NOMO-1 treated with DMSO at 0.1 percent for 48 hours (cell line): ENCODE data around the gene PIWIL4.

Source experiments
- DNase-seq: peaks from one replicate; lab custom pipeline; 2025; ENCODE audit not compliant: unreplicated experiment; lab: John Stamatoyannopoulos, UW

PIWIL4 gene

DNA sequence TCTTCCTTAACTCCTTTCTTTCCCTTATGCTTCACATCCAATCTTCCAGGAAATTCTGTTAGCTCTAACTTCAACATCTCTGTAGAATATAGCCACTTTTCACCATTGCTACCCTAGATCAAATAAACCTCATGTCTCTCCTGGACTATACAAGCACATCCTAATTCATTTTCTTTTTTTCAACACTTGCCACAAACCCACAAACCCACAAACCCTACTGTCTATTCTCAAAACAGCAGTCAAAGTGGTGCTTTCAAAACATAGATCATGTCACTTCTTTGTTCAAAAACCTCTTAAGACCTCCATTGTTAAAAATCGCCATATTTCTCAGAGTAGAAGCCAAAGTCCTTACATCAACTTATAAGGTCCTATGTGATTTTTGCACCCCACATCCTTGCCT, 94.3 kb downstream of the PIWIL4 start:
- DNase-seq, result no peak

DNA sequence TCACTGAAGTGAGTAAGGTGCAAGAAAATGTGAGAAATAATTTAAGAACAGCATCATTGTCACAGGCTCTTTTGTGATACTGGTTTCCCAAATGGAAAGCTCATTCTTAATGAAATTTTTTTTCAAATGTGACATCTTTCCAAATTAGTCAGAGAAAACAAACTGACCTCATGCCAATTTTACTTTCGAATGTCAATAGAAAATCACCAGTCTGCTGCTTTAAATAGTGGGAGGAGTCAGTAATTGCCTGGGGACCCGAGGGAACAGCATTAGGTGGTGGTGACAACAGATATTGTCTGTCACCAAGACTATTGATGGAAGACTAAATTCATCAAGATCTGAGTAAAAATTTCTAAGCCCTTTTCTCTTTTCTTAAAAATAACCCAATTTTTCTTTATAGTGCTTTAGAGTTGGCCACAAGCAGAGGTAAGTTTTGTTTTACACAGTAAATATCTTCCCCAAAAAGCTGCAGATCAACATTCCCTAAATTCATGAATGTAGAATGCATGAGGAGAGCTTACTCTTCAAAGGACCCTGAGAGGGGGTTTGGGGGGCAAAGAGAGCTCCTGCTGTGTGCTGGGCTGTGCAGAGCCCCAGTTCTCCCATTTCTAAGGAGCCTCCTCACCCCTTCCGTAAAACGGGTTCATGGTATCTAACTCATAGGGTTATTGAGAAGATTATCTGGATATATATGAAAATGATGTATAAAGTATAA, 95.1 kb downstream of the PIWIL4 start:
- DNase-seq, result no peak

DNA sequence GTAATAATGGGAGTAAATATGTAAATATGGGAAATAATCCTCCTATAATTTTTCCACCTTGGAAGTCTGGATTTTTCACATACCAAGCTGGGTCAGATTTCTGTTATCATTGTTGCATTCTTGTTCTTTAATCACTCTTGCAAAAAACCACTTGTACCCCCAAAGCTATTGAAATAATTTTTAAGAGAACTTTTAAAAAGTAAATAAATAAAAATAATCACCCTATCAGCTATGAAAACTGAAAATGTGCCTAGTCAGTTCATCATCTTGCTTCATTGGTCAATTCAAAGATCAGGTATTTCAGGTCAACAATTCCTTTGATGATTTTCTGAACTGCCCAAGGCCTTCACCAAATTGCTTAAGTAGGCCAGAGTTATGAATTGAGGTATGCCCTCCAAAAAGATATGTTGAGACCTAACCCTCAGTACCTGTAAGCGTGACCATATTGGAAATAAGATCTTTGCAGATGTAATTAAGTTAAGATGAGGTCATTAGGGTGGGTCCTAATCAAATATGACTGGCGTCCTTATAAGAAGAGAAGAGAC, 95.8 kb downstream of the PIWIL4 start:
- no peak for DNase-seq

DNA sequence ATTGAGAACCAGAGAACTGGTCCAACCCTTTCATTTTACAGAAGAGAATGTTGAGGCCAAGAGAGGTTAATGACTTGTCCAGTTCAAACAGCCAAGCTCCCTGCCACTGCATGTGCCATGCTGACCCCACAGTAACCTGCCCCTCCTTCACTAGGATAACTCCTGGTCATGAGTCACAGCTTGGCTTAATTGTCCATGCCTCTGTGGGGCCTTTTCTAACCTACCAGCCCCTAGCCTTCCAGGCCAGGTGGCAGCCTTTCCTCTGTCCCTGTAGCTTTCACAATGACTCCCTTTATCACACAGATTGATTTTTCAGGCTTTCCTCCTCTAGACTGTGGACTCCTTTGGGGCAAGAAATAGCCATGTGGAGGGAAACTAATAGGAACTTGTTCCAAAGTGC, 97.2 kb downstream of the PIWIL4 start:
- no peak for DNase-seq

DNA sequence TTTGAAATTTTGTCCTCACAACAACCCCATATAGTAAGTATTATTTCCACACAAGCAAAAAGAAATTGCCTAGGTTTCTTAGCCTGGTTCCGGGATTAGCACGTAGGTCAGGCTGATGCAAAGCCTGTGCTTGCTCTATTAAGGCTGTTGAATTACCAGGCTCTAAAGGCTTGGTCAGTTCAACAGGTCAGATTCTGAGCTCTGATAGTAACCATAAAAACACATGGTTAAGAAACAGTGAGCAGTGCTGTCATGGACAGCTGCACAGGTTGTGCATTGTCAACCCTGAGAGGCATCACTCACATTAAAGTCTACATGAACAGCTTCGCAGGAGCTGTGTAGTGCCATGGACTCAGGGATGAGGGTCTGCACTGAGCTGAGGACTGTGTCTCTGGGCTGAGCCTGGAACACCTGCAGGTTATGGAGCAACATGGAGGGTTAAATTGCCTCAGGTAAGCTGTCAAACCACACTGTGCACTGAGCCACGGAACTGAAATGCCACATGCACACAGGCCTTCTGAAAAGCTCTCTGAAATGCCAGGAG, 98.0 kb downstream of the PIWIL4 start:
- DNase-seq, result no peak

DNA sequence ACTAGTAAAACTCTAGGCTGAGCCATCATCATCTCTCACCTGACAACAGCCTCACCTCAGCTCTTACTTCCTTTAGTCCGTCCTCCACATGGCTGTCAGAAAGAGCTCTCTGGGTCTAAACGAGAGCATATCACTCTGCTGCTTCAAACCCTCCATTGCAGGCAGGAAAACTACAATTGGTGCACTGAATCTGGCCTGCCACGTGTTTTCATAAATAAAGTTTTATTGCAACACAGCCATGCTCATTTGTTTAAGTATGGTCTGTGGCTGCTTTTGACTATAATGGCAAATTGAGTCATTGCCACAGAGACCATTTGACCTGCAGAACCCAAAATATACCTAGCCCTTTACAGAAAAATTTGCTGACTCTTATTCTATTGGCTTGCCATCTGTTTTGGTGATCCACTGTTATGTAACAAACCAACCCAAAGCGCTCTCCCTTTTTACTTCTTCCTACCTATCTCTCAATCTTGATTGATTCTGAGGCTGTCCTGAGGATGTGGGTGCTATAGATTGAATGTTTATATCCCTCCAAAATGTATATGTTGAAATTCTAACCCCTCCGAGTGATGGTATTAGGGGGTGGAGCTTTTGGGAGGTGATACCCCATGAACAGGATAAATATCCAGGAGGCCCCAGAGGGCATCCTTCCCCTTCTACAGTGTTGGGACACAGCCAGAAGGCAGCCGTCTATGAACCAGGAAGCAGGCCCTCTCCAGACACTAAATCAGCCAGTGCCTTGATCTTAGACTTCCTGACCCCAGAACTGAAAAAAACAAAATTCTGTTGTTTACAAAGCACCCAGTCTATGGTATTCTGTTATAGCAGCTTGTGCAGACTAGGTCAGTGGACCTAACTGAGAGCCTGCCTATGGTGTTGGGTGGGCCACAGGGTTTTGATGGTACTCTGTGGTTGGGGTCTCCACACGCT, 99.9 kb downstream of the PIWIL4 start:
- no peak for DNase-seq

DNA sequence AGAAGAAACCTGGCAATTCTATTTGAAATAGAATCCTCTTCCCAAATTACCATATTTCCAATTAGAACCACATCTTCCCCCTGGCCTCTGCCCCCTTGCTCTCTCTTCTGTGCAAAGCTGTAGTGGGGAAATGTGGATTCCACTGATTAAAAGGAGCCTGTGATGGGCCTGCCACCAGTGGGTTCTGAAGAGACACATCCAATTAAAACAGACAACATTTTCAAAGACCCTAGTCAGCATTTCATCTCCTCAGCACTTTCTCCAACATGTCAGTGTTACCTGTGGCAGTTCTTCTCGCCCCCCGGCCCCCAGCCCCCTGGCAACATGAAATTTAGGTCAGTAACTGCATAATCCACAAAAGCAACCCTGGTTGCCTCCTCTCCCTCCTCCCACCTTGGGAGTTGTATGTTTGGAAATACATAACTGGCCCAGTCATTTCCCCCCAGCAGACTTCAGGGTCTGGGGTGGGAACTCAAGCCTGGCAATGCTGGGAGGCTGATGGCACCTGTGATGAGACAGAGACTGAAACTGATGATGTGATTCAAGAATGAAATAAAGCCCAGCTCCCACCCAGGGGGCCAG, 101.1 kb downstream of the PIWIL4 start:
- no peak for DNase-seq

DNA sequence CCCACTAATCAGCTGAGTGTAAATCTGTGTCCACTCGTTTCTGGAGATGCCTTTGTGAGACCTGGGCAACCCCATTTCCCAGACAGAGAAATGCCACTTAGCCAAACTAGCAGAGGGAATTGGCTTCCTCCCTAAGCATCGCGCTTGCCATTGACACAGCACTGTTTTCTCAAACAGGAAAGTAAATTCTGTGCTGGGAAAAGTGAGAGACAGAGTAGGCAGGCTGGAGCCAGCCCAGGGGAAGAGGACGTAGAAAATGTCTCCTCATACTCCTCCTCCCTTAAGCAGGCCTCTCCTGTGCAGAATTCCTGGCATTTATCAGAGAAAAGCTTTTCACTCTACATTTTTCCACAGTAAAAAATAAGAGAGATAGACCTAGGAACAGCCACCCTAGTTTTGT, 101.9 kb downstream of the PIWIL4 start:
- DNase-seq, result no peak
